Natural killer cell (primary cell): ENCODE data around the gene PRKCQ. TPM values are rescaled to one million over a fixed set of nuclear protein-coding genes. Genes with fewer than 3 reads are reported as not detected.
A peak's percentile ranks its signal among the peaks of the same experiment; 100 is the strongest.

Source experiments
- ATAC-seq, 3 donors: fragments of 150-1000 bp in 2 of 3; fragments of 200-7000 bp in 1 of 3; cut with Tn5 transposase; 1 replicate in 1 of 3; 2 replicates in 2 of 3; pipeline ENCODE4 v1.10.0; 2021; ENCODE audit warnings: mild to moderate bottlenecking in 2 of 3, moderate library complexity in 2 of 3
- DNase-seq, 2 donors: peaks; one replicate each; pipeline versions ENCODE4 v3.0.0 to v3.0.0-alpha.2; 2013 to 2021; ENCODE audit warnings: mixed read lengths in 1 of 2
- H3K27ac ChIP-seq: one replicate; pipeline ENCODE4 v1.5.1; 2013; ENCODE audit warnings: mild to moderate bottlenecking, low read length
- H3K27me3 ChIP-seq: one replicate; pipeline ENCODE4 v1.6.1; 2013; ENCODE audit warnings: low read length; ENCODE audit not compliant: control insufficient read depth, insufficient read depth
- H3K36me3 ChIP-seq: one replicate; pipeline ENCODE4 v1.6.1; 2013; ENCODE audit warnings: low read length; ENCODE audit not compliant: control insufficient read depth, insufficient read depth
- H3K4me1 ChIP-seq: one replicate; pipeline ENCODE4 v1.6.1; 2013; ENCODE audit warnings: low read length; ENCODE audit not compliant: control insufficient read depth, insufficient read depth
- H3K4me3 ChIP-seq: one replicate; pipeline ENCODE4 v1.5.1; 2013; ENCODE audit warnings: low read length
- H3K9me3 ChIP-seq: one replicate; pipeline ENCODE4 v1.6.1; 2013; ENCODE audit warnings: low read length; ENCODE audit not compliant: control insufficient read depth, insufficient read depth
- H3K27ac Mint-ChIP-seq, 2 donors: one replicate each; pipeline ENCODE4 v1.8.0; 2022; ENCODE audit warnings: mild to moderate bottlenecking in 2 of 2, mixed read lengths in 2 of 2, moderate library complexity in 1 of 2
- H3K27me3 Mint-ChIP-seq, 2 donors: one replicate each; pipeline ENCODE4 v1.8.0; 2022; ENCODE audit warnings: low read depth in 2 of 2, mixed read lengths in 2 of 2
- H3K36me3 Mint-ChIP-seq: one replicate; pipeline ENCODE4 v1.8.0; 2022; ENCODE audit warnings: mixed read lengths
- H3K4me1 Mint-ChIP-seq, 2 donors: one replicate each; pipeline ENCODE4 v1.8.0; 2022; ENCODE audit warnings: mixed read lengths in 2 of 2
- H3K4me3 Mint-ChIP-seq: one replicate; pipeline ENCODE4 v1.8.0; 2022; ENCODE audit warnings: mild to moderate bottlenecking, moderate library complexity, mixed read lengths
- H3K9me3 Mint-ChIP-seq, 2 donors: one replicate each; pipeline ENCODE4 v1.8.0; 2022; ENCODE audit warnings: mixed read lengths in 2 of 2
- CTCF ChIP-seq: fragments of 200-600 bp; IDR thresholded peaks from one replicate; pipeline ENCODE4 v1.8.0; 2022; ENCODE audit warnings: antibody characterized with exemption
- WGBS: methylation state at CpG from one replicate; pipeline ENCODE4 v1.1.7; 2013; ENCODE audit warnings: missing lambda C conversion rate; ENCODE audit not compliant: insufficient coverage; 5-methylcytosine and 5-hydroxymethylcytosine counted together
- intact Hi-C: fragments of 100-400 bp; cut with micrococcal nuclease; formaldehyde crosslinking; loops from one replicate; pipeline ENCODE4 v1.14.2; 2022
- total RNA-seq, 4 donors: library from RNA; stranded (reverse); fragments of 120-200 nt in 1 of 4; gene quantifications; one replicate each; pipeline versions ENCODE4 v1.2.3 to v1.2.4, GENCODE V29; 2013 to 2022

The PRKCQ gene
- total RNA-seq, 3 donors from 2014 or later (not counting 1 experiment from before 2014, with no cell fraction given) = 46.5 to 69.5 (median 61.3) TPM

- Mint-ChIP-seq H3K27ac (peak overlapping the region; percentile 1 to 44), H3K4me3 (no peak overlapping the region), H3K27me3 (no peaks in the 10 kb centered on the region), H3K36me3 (peaks cover 6% of the 10 kb centered on the region), H3K4me1 (peaks cover 77 to 82% of the 10 kb centered on the region in 2 donors), H3K9me3 (no peaks in the 10 kb centered on the region)
- no peak overlapping the region for H3K4me3 ChIP-seq
- no peak overlapping the region for H3K27ac ChIP-seq
- H3K27me3 ChIP-seq = no peaks in the 10 kb centered on the region
- no peak for DNase-seq
- WGBS = 96% methylated on average over 10 of the region's 10 CpGs
- H3K9me3 ChIP-seq = no peaks in the 10 kb centered on the region
- intact Hi-C loops = no loop called here
- ATAC-seq = no peak
- peaks cover 7% of the 10 kb centered on the region for H3K4me1 ChIP-seq
- TF ChIP-seq CTCF = no peak
- peaks cover 9% of the 10 kb centered on the region for H3K36me3 ChIP-seq
Observed at GRCh38 chr10:6520138-6520537, 59.9 kb downstream of the PRKCQ start.

GRCh38 chr10:6518791-6519429 lies 61.2 kb downstream of the PRKCQ start:
- Histone ChIP-seq H3K4me1 (peaks cover 18% of the 10 kb centered on the region), H3K4me3 (no peak overlapping the region), H3K27ac (no peak overlapping the region), H3K36me3 (peaks cover 17% of the 10 kb centered on the region), H3K27me3 (no peaks in the 10 kb centered on the region), H3K9me3 (no peaks in the 10 kb centered on the region)
- ATAC-seq = no peak
- Mint-ChIP-seq H3K36me3 (peaks cover 6% of the 10 kb centered on the region), H3K4me1 (peaks cover 80 to 83% of the 10 kb centered on the region in 2 donors), H3K27me3 (no peaks in the 10 kb centered on the region), H3K9me3 (no peaks in the 10 kb centered on the region), H3K4me3 (no peak overlapping the region), H3K27ac (peak overlapping the region in 1 of 2 donors; percentile 1)
- 76% methylated on average over 4 of the region's 5 CpGs for WGBS
- intact Hi-C loops = no loop called here
- peak in 1 of 2 donors; percentile 60 for DNase-seq
- no peak for TF ChIP-seq CTCF

- Mint-ChIP-seq H3K27me3 (no peaks in the 10 kb centered on the region), H3K36me3 (peaks cover 6% of the 10 kb centered on the region), H3K4me1 (peaks cover 86 to 89% of the 10 kb centered on the region in 2 donors), H3K9me3 (no peaks in the 10 kb centered on the region), H3K27ac (peak overlapping the region; percentile 82 to 91), H3K4me3 (peak overlapping the region; percentile 33)
- H3K4me3 ChIP-seq = no peak overlapping the region
- TF ChIP-seq CTCF = no peak
- peaks cover 29% of the 10 kb centered on the region for H3K4me1 ChIP-seq
- intact Hi-C loops = no loop called here
- H3K27me3 ChIP-seq = no peaks in the 10 kb centered on the region
- ATAC-seq = peak in 1 of 3 donors; percentile 38
- H3K27ac ChIP-seq = no peak overlapping the region
- WGBS = 89% methylated on average over 3 of the region's 5 CpGs
- H3K9me3 ChIP-seq = no peaks in the 10 kb centered on the region
- H3K36me3 ChIP-seq = peaks cover 20% of the 10 kb centered on the region
- peak in 1 of 2 donors; percentile 60 for DNase-seq
Observed at GRCh38 chr10:6516929-6517284, 63.2 kb downstream of the PRKCQ start.
